K562 (cell line): ENCODE data around the gene UBXN6. TPM values are rescaled to one million over a fixed set of nuclear protein-coding genes. Genes with fewer than 3 reads are reported as not detected.
A peak's percentile ranks its signal among the peaks of the same experiment; 100 is the strongest.

ENCODE experiments used
- ATF7 ChIP-seq: fragments of 450-650 bp; IDR thresholded peaks from 2 replicates; pipeline ENCODE4 v1.7.1; 2014; ENCODE audit warnings: mild to moderate bottlenecking, moderate library complexity
- CREM ChIP-seq: IDR thresholded peaks from 2 replicates; pipeline ENCODE4 v1.6.1; 2014; ENCODE audit warnings: antibody characterized with exemption, low read depth
- CXXC5 ChIP-seq: fragments of 250-450 bp; sonication (Bioruptor Pico); IDR thresholded peaks from 2 replicates; pipeline ENCODE4 v1.8.0; 2022; ENCODE audit warnings: inconsistent platforms, mild to moderate bottlenecking, moderate library complexity
- ELF1 ChIP-seq: fragments of 200-800 bp; sonication (Bioruptor generic); IDR thresholded peaks from 2 replicates; pipeline ENCODE4 v1.6.1; 2016; ENCODE audit warnings: missing genetic modification characterization, missing compliant biosample characterization
- EP400 ChIP-seq: fragments of 450-650 bp; IDR thresholded peaks from 2 replicates; pipeline ENCODE4 v1.6.1; 2017; ENCODE audit warnings: antibody characterized with exemption, mild to moderate bottlenecking, moderate library complexity
- ETV6 ChIP-seq, 3 experiments: fragments of 150-350 bp in 1 of 3; sonication (generic) in 1 of 3; formaldehyde crosslinking in 1 of 3; IDR thresholded peaks; 2 replicates each; pipeline versions ENCODE4 v1.6.1 to v1.8.0; 2014 to 2022; ENCODE audit warnings: borderline replicate concordance in 2 of 3, low read depth in 2 of 3, antibody characterized with exemption in 1 of 3, low read length in 1 of 3, mild to moderate bottlenecking in 1 of 3, missing genetic modification reagents in 1 of 3
- HDGF ChIP-seq: fragments of 450-650 bp; IDR thresholded peaks from 2 replicates; pipeline ENCODE4 v1.6.1; 2016
- KAT7 ChIP-seq: sonication (generic); formaldehyde crosslinking; IDR thresholded peaks from 2 replicates; pipeline ENCODE4 v1.8.0; 2022; ENCODE audit warnings: missing genetic modification reagents, mild to moderate bottlenecking, borderline replicate concordance
- KLF1 ChIP-seq: fragments of 450-650 bp; IDR thresholded peaks from 2 replicates; pipeline ENCODE4 v1.6.1; 2016; ENCODE audit warnings: missing genetic modification characterization, missing compliant biosample characterization
- PHF21A ChIP-seq: fragments of 450-650 bp; IDR thresholded peaks from 2 replicates; pipeline ENCODE4 v1.6.1; 2017; ENCODE audit warnings: low read depth, borderline replicate concordance
- RBM34 ChIP-seq: fragments of 200-400 bp; formaldehyde crosslinking; IDR thresholded peaks from 2 replicates; pipeline ENCODE4 v1.6.1; 2018; ENCODE audit warnings: low read length, borderline replicate concordance; ENCODE audit not compliant: insufficient read depth
- RFX1 ChIP-seq: fragments of 450-650 bp; IDR thresholded peaks from 2 replicates; pipeline ENCODE4 v1.6.1; 2016; ENCODE audit warnings: mild to moderate bottlenecking, moderate library complexity
- RFX5 ChIP-seq: IDR thresholded peaks from 2 replicates; pipeline ENCODE4 v1.6.1; 2011; ENCODE audit warnings: low read depth, mild to moderate bottlenecking, improper control_type of control experiment, low read length
- SPI1 ChIP-seq: IDR thresholded peaks from 2 replicates; pipeline ENCODE4 v1.6.1; 2011; ENCODE audit warnings: low read depth, low read length, control low read depth, borderline replicate concordance
- SREBF2 ChIP-seq: sonication (generic); formaldehyde crosslinking; IDR thresholded peaks from 2 replicates; pipeline ENCODE4 v1.4.0; 2020; ENCODE audit warnings: mild to moderate bottlenecking, missing genetic modification reagents
- TBP ChIP-seq: optimal IDR thresholded peaks from 2 replicates; pipeline ENCODE3; 2011; ENCODE audit warnings: low read depth, low read length, improper control_type of control experiment
- U2AF2 ChIP-seq: fragments of 200-400 bp; formaldehyde crosslinking; optimal IDR thresholded peaks from 2 replicates; pipeline ENCODE3; 2017; ENCODE audit warnings: low read depth, mild to moderate bottlenecking, low read length
- ZBTB7A ChIP-seq: IDR thresholded peaks from 2 replicates; pipeline ENCODE4 v1.6.1; 2011; ENCODE audit warnings: low read depth, mild to moderate bottlenecking, low read length, moderate library complexity, borderline replicate concordance; ENCODE audit not compliant: control insufficient read depth
- ZNF134 ChIP-seq: fragments of 250-450 bp; sonication (Bioruptor Pico); conservative IDR thresholded peaks from 2 replicates; pipeline ENCODE4 v1.4.0; 2020
- ZNF436 ChIP-seq: fragments of 250-450, 450-650 bp; sonication (Bioruptor Pico); formaldehyde crosslinking; IDR thresholded peaks from 2 replicates; pipeline ENCODE4 v1.7.0; 2020; ENCODE audit warnings: mild to moderate bottlenecking
- ZNF699 ChIP-seq: fragments of 250-450 bp; sonication (Bioruptor Pico); IDR thresholded peaks from 2 replicates; pipeline ENCODE4 v1.8.0; 2021; ENCODE audit warnings: mild to moderate bottlenecking, moderate library complexity; ENCODE audit not compliant: insufficient replicate concordance
- ZNF77 ChIP-seq: fragments of 250-450 bp; sonication (Bioruptor Pico); IDR thresholded peaks from 2 replicates; pipeline ENCODE4 v1.5.0; 2020
- polyA plus RNA-seq, 8 experiments: library from polyadenylated mRNA; depleted of rRNA in 4 of 8; stranded (reverse) in 5 of 8; unstranded in 3 of 8; fragments of >200 nt; fragmentation: Nextera tagmentation in 2 of 8; fragmentation: Illumina TruSeq in 1 of 8; extraction: Ambion mirVana in 2 of 8; extraction: Trizol in 1 of 8; gene quantifications; 2 replicates each; pipeline versions ENCODE4 v1.2.1 to v1.2.3, GENCODE V29; 2011 to 2014; ENCODE audit warnings: inconsistent platforms in 1 of 8, missing spikeins in 1 of 8
- total RNA-seq, 7 experiments: library from RNA; depleted of rRNA in 6 of 7; stranded (reverse); fragments of >200 nt in 6 of 7; fragmentation: Illumina TruSeq in 2 of 7; extraction: Trizol in 2 of 7; gene quantifications; 2 replicates each; pipeline versions ENCODE4 v1.2.1 to v1.2.3, GENCODE V29; 2011 to 2021; ENCODE audit warnings: low replicate concordance in 1 of 7
- TF ChIP-seq, protein P1 (sequence below): fragments of 250-450 bp; sonication (Bioruptor Pico); IDR thresholded peaks from 2 replicates; pipeline ENCODE4 v1.5.0; 2021
- TF ChIP-seq, protein P2 (sequence below): fragments of 250-450 bp; sonication (Bioruptor Pico); IDR thresholded peaks from 2 replicates; pipeline ENCODE4 v1.8.0; 2022; ENCODE audit warnings: moderate library complexity, mild to moderate bottlenecking, inconsistent platforms
- TF ChIP-seq, protein P3 (sequence below), 2 experiments: IDR thresholded peaks; 2 replicates each; pipeline ENCODE4 v1.6.1; 2012; ENCODE audit warnings: improper control_type of control experiment in 2 of 2, low read depth in 2 of 2, low read length in 2 of 2, borderline replicate concordance in 1 of 2

Gene UBXN6
- total and polyA plus RNA-seq, 9 of the 15 experiments (the other 6 are each of a cell fraction or from before 2014, with no cell fraction given), result 0.48 to 90.2 (median 29.5) TPM

DNA sequence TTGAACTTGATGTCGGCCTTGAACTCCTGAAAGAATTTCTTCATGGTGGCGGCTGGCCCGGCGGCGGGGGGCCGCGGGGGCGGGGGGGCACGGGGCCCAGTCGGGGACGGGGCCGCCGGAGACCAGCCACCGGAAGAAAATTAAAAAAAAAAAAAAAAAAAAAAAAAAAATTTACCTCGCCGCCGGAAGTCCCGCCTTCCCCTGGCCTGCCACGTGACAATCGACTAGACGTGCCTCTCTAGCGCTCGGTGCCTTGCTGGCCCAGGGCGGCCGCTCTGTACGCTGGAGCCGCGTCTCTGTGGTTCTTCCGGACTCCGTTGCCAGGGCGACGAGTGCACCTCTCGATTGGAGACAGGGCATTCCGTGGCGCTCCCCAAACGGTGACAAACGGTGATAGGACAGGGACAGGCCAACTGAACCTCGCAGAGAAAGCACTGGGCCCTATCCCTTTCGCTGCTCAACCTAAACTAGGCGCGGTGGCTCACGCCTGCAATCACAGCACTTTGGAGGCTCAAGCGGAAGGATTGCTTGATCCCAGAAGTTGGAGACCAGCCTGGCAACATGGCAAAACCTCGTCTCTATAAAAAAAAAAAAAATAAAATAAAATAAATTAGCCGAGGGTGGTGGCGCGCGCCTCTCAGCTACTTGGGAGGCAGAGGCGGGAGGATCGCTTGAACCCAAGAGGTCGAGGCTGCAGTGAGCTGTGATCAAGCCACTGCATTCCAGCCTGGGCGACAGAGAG, at the start of gene UBXN6 (continued):
- TF ChIP-seq U2AF2 (no peak), ZNF699 (CRISPR knock-in tag) (no peak), ZNF436 (CRISPR knock-in tag) (no peak), HDGF (no peak), ZNF134 (CRISPR knock-in tag) (no peak), ETV6 (IDR thresholded peaks at IDR 0.05; ENCODE audit: borderline replicate concordance in 1 of 2, low read depth in 2 of 2, low read length in 1 of 2) (no peak), ETV6 (CRISPR knock-in tag; IDR thresholded peaks at IDR 0.05; ENCODE audit: borderline replicate concordance) (no peak), EP400 (peak; percentile 76), CXXC5 (CRISPR knock-in tag) (peak; percentile 64), ELF1 (tag) (peak; percentile 95), ATF7 (peak; percentile 75), PHF21A (peak; percentile 21; the same call in 1 of the 2 replicates), CREM (peak; percentile 85), SPI1 (no peak), ZBTB7A (no peak), RBM34 (no peak), ZNF77 (no peak), RFX5 (no peak), KLF1 (peak; percentile 73), SREBF2 (no peak), TBP (peak; percentile 8), KAT7 (CRISPR knock-in tag) (no peak), RFX1 (peak; percentile 98)
- TF ChIP-seq, protein P1, sequence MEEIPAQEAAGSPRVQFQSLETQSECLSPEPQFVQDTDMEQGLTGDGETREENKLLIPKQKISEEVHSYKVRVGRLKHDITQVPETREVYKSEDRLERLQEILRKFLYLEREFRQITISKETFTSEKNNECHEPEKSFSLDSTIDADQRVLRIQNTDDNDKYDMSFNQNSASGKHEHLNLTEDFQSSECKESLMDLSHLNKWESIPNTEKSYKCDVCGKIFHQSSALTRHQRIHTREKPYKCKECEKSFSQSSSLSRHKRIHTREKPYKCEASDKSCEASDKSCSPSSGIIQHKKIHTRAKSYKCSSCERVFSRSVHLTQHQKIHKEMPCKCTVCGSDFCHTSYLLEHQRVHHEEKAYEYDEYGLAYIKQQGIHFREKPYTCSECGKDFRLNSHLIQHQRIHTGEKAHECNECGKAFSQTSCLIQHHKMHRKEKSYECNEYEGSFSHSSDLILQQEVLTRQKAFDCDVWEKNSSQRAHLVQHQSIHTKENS, result no peak
- TF ChIP-seq, protein P2, sequence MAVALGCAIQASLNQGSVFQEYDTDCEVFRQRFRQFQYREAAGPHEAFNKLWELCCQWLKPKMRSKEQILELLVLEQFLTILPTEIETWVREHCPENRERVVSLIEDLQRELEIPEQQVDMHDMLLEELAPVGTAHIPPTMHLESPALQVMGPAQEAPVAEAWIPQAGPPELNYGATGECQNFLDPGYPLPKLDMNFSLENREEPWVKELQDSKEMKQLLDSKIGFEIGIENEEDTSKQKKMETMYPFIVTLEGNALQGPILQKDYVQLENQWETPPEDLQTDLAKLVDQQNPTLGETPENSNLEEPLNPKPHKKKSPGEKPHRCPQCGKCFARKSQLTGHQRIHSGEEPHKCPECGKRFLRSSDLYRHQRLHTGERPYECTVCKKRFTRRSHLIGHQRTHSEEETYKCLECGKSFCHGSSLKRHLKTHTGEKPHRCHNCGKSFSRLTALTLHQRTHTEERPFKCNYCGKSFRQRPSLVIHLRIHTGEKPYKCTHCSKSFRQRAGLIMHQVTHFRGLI (CRISPR knock-in tag), result no peak
- TF ChIP-seq, protein P3, sequence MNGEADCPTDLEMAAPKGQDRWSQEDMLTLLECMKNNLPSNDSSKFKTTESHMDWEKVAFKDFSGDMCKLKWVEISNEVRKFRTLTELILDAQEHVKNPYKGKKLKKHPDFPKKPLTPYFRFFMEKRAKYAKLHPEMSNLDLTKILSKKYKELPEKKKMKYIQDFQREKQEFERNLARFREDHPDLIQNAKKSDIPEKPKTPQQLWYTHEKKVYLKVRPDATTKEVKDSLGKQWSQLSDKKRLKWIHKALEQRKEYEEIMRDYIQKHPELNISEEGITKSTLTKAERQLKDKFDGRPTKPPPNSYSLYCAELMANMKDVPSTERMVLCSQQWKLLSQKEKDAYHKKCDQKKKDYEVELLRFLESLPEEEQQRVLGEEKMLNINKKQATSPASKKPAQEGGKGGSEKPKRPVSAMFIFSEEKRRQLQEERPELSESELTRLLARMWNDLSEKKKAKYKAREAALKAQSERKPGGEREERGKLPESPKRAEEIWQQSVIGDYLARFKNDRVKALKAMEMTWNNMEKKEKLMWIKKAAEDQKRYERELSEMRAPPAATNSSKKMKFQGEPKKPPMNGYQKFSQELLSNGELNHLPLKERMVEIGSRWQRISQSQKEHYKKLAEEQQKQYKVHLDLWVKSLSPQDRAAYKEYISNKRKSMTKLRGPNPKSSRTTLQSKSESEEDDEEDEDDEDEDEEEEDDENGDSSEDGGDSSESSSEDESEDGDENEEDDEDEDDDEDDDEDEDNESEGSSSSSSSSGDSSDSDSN (IDR thresholded peaks at IDR 0.05; ENCODE audit: borderline replicate concordance in 1 of 2, low read depth in 2 of 2, low read length in 2 of 2), result no peak
